IPS-18c (cell line): ENCODE results near the gene KYNU.
"Not testable (repeated sequence)": the region's sequence is repeated elsewhere in the genome, so short reads cannot be mapped to it uniquely, and the experiment has no call there.

Experiments
- H3K4me3 ChIP-seq: 2 replicates; pipeline ENCODE4 v1.7.0; 2013; ENCODE audit warnings: low read depth, mild to moderate bottlenecking, low read length, moderate library complexity; ENCODE audit not compliant: insufficient read depth
- H3K9me3 ChIP-seq: one replicate; pipeline ENCODE4 v1.6.1; 2013; ENCODE audit warnings: mild to moderate bottlenecking, low read length, moderate library complexity; ENCODE audit not compliant: control insufficient read depth, insufficient read depth

The KYNU gene

GRCh38 chr2:142938240-142938639 lies 60.8 kb downstream of the KYNU start:
- H3K4me3 ChIP-seq, result no peak overlapping the region

GRCh38 chr2:142940606-142941223 lies 63.3 kb downstream of the KYNU start:
- Histone ChIP-seq H3K9me3 (no peaks in the 10 kb centered on the region), H3K4me3 (no peak overlapping the region)

More at GRCh38 chr2:142938240-142938639, 60.8 kb downstream of the KYNU start:
- no peaks in the 10 kb centered on the region for H3K9me3 ChIP-seq

GRCh38 chr2:142942690-142943089 lies 65.2 kb downstream of the KYNU start:
- no peak overlapping the region for H3K4me3 ChIP-seq
- H3K9me3 ChIP-seq, result no peaks in the 10 kb centered on the region

GRCh38 chr2:142944264-142944663 lies 66.8 kb downstream of the KYNU start:
- Histone ChIP-seq H3K9me3 (no peaks in the 10 kb centered on the region), H3K4me3 (no peak overlapping the region)

- Histone ChIP-seq H3K4me3 (no peak overlapping the region), H3K9me3 (no peaks in the 10 kb centered on the region)
Measured at GRCh38 chr2:142944721-142945120, 67.3 kb downstream of the KYNU start.

GRCh38 chr2:142946941-142947340 lies 69.5 kb downstream of the KYNU start:
- H3K4me3 ChIP-seq, result no peak overlapping the region
- no peaks in the 10 kb centered on the region for H3K9me3 ChIP-seq

GRCh38 chr2:142948723-142949122 lies 71.3 kb downstream of the KYNU start:
- not testable (repeated sequence) for H3K9me3 ChIP-seq, H3K4me3 ChIP-seq

GRCh38 chr2:142950323-142950722 lies 72.9 kb downstream of the KYNU start:
- not testable (repeated sequence) for H3K4me3 ChIP-seq

GRCh38 chr2:142951190-142952007 lies 73.9 kb downstream of the KYNU start:
- Histone ChIP-seq H3K4me3 (no peak overlapping the region), H3K9me3 (no peaks in the 10 kb centered on the region)

More at GRCh38 chr2:142950323-142950722, 72.9 kb downstream of the KYNU start:
- H3K9me3 ChIP-seq, result not testable (repeated sequence)

GRCh38 chr2:142952018-142952417 lies 74.6 kb downstream of the KYNU start:
- Histone ChIP-seq H3K4me3 (no peak overlapping the region), H3K9me3 (no peaks in the 10 kb centered on the region)

GRCh38 chr2:142952793-142953494 lies 75.5 kb downstream of the KYNU start:
- Histone ChIP-seq H3K9me3 (no peaks in the 10 kb centered on the region), H3K4me3 (no peak overlapping the region)

GRCh38 chr2:142954493-142954892 lies 77.0 kb downstream of the KYNU start:
- Histone ChIP-seq H3K9me3 (no peaks in the 10 kb centered on the region), H3K4me3 (no peak overlapping the region)

GRCh38 chr2:142957144-142957543 lies 79.7 kb downstream of the KYNU start:
- H3K4me3 ChIP-seq, result no peak overlapping the region
- no peaks in the 10 kb centered on the region for H3K9me3 ChIP-seq

GRCh38 chr2:142961202-142961601 lies 83.7 kb downstream of the KYNU start:
- no peaks in the 10 kb centered on the region for H3K9me3 ChIP-seq
- H3K4me3 ChIP-seq, result no peak overlapping the region

- H3K9me3 ChIP-seq, result no peaks in the 10 kb centered on the region
- no peak overlapping the region for H3K4me3 ChIP-seq
Measured at GRCh38 chr2:142965443-142965842, 88.0 kb downstream of the KYNU start.

GRCh38 chr2:142966284-142966683 lies 88.8 kb downstream of the KYNU start:
- H3K9me3 ChIP-seq, result no peaks in the 10 kb centered on the region
- H3K4me3 ChIP-seq, result no peak overlapping the region

GRCh38 chr2:142967060-142967459 lies 89.6 kb downstream of the KYNU start:
- no peak overlapping the region for H3K4me3 ChIP-seq

More at GRCh38 chr2:142967060-142967459, 89.6 kb downstream of the KYNU start:
- no peaks in the 10 kb centered on the region for H3K9me3 ChIP-seq
